ENCODE data around the gene SMURF1. TPM values are rescaled to one million over a fixed set of nuclear protein-coding genes. Genes with fewer than 3 reads are reported as not detected.
A peak's percentile ranks its signal among the peaks of the same experiment; 100 is the strongest.

SMURF1 gene
- total RNA-seq, 1 experiment from 2014 or later, result 19.7 TPM

GRCh38 chr7:99002148-99002826 lies 141.6 kb downstream of the SMURF1 start:
- peak; percentile 12 for DNase-seq
- Histone ChIP-seq H3K4me3 (ENCODE audit: insufficient read depth, low read depth, low read length) (no peak overlapping the region), H3K27me3 (ENCODE audit: control insufficient read depth, insufficient read depth, low read length) (no peaks in the 10 kb centered on the region), H3K36me3 (replicated peaks; ENCODE audit: control insufficient read depth, insufficient read depth, low read length) (peaks cover 33% of the 10 kb centered on the region)

DNA sequence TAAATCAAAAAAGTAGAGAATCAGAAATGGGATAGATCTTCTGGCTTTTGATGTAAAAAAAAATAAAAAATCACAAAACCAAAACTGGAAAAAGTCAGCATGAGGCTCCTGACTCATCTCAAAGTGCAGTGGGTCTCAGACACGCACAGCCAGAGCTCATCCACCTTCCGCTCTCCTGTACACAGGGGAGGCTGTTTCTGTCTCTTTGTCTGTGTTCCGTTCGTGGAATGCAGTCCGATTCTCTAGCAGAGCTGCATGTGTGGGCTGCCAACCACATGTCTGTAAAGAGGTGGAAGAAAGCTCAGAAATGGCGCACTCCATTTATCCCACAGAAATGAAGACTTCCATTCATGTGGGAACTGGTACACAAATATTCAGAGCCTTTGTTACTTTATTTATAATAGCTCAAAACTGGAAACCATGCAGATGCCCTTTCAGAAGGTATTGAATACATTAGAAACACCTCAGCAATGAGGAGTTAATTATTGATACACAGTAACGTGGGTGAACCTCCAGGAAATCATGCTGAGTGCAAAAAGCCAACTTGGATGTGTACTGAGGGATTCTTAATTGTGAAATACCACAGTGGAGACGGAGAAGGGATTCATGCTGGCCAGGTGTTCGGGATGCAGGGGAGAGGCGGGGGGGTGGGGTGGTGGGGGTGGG lies 142.3 kb downstream of the SMURF1 start:
- Histone ChIP-seq H3K27me3 (ENCODE audit: control insufficient read depth, insufficient read depth, low read length) (no peaks in the 10 kb centered on the region), H3K36me3 (replicated peaks; ENCODE audit: control insufficient read depth, insufficient read depth, low read length) (peaks cover 29% of the 10 kb centered on the region), H3K4me3 (ENCODE audit: insufficient read depth, low read depth, low read length) (no peak overlapping the region)
- DNase-seq, result peak; percentile 24

DNA sequence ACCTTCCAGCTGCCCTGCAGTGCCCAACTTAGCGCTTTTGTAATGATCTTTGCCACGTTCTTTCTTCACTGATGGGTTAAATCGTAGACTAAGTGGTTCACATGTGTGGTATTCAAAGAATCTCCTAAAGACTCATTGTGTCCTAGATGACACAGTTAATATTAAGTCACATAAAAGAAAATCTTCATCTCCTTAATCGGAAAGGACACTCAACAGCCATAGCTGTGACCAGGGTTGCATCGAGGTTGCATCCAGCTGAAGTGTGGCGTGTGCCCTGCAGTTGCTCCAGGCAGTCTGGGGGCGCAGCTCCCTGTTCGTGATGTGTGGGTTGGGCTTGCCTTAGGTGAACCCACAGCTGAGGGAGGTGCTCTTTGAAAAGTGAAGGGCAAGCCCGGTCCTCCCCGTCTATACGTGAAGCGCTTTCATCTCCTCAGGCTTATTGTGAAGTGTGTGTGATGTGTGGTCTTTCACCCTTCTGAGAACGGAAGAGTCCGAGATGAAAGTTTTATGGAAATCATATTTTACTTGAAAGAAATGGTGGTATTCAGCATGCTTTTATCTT lies 142.9 kb downstream of the SMURF1 start:
- H3K4me3 ChIP-seq (ENCODE audit: insufficient read depth, low read depth, low read length), result no peak overlapping the region
- DNase-seq, result peak; percentile 11
- no peaks in the 10 kb centered on the region for H3K27me3 ChIP-seq (ENCODE audit: control insufficient read depth, insufficient read depth, low read length)
- peaks cover 27% of the 10 kb centered on the region for H3K36me3 ChIP-seq (replicated peaks; ENCODE audit: control insufficient read depth, insufficient read depth, low read length)

GRCh38 chr7:99000196-99000903 lies 143.6 kb downstream of the SMURF1 start:
- H3K4me3 ChIP-seq (ENCODE audit: insufficient read depth, low read depth, low read length), result no peak overlapping the region
- peaks cover 28% of the 10 kb centered on the region for H3K36me3 ChIP-seq (replicated peaks; ENCODE audit: control insufficient read depth, insufficient read depth, low read length)
- no peaks in the 10 kb centered on the region for H3K27me3 ChIP-seq (ENCODE audit: control insufficient read depth, insufficient read depth, low read length)
- peak; percentile 30 for DNase-seq

- no peak overlapping the region for H3K4me3 ChIP-seq (ENCODE audit: insufficient read depth, low read depth, low read length)
- H3K27me3 ChIP-seq (ENCODE audit: control insufficient read depth, insufficient read depth, low read length), result no peaks in the 10 kb centered on the region
- H3K36me3 ChIP-seq (replicated peaks; ENCODE audit: control insufficient read depth, insufficient read depth, low read length), result peaks cover 25% of the 10 kb centered on the region
- no peak for DNase-seq
Measured at GRCh38 chr7:98998821-98999725, 144.8 kb downstream of the SMURF1 start.

- Histone ChIP-seq H3K36me3 (replicated peaks; ENCODE audit: control insufficient read depth, insufficient read depth, low read length) (peaks cover 30% of the 10 kb centered on the region), H3K4me3 (ENCODE audit: insufficient read depth, low read depth, low read length) (no peak overlapping the region)
Measured at GRCh38 chr7:98997846-98998245, 146.1 kb downstream of the SMURF1 start.

DNA sequence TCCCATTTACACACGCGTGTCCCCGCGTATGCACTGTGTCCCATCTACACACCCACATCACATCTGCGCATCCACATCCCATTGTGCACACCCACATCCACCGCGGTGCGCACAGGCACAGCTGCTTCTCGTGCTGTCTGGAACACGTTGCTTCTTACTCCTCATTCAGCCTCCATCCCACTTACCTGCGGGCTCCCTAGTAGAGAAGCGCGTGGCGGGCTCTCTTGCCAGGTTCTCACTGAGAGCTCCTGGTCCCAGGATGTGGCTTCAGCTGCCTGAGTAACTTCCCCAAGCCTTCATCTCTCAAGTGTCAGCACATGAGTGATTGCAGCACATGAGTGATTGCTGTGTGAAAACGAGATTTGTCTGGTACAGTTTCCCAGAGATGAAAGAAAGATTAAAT lies 147.8 kb downstream of the SMURF1 start:
- H3K4me3 ChIP-seq (ENCODE audit: insufficient read depth, low read depth, low read length), result no peak overlapping the region
- no peaks in the 10 kb centered on the region for H3K27me3 ChIP-seq (ENCODE audit: control insufficient read depth, insufficient read depth, low read length)
- no peak for DNase-seq
- peaks cover 34% of the 10 kb centered on the region for H3K36me3 ChIP-seq (replicated peaks; ENCODE audit: control insufficient read depth, insufficient read depth, low read length)

More at GRCh38 chr7:98997846-98998245, 146.1 kb downstream of the SMURF1 start:
- H3K27me3 ChIP-seq (ENCODE audit: control insufficient read depth, insufficient read depth, low read length), result no peaks in the 10 kb centered on the region
- DNase-seq, result no peak

DNA sequence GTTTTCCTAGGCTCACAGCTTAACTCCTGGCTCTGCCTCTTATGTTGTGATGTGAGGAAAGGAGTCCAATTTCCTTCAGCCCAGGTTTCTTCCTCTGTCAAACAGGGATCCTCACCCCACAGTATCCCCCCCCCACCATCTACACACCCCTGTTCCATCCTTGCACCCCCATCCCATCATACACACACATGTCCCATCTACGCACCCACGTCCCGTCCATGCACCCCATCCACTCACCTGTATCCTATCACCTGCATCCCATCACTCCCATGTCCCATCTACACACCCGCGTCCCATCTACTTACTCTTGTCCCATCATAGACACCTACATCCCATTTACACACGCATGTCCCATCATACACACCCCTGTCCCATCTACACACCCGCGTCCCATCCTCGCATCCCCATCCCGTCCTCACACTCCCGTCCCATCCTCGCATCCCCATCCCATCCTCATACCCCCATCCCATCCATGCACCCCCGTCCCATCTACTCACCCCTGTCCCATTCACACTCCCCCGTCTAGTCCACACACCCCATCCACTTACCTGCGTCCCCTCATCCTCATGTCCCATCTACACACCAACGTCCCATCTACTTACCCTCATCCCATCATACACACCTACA lies 148.3 kb downstream of the SMURF1 start:
- H3K36me3 ChIP-seq (replicated peaks; ENCODE audit: control insufficient read depth, insufficient read depth, low read length), result peaks cover 36% of the 10 kb centered on the region
- no peaks in the 10 kb centered on the region for H3K27me3 ChIP-seq (ENCODE audit: control insufficient read depth, insufficient read depth, low read length)
- H3K4me3 ChIP-seq (ENCODE audit: insufficient read depth, low read depth, low read length), result no peak overlapping the region
- DNase-seq, result no peak

DNA sequence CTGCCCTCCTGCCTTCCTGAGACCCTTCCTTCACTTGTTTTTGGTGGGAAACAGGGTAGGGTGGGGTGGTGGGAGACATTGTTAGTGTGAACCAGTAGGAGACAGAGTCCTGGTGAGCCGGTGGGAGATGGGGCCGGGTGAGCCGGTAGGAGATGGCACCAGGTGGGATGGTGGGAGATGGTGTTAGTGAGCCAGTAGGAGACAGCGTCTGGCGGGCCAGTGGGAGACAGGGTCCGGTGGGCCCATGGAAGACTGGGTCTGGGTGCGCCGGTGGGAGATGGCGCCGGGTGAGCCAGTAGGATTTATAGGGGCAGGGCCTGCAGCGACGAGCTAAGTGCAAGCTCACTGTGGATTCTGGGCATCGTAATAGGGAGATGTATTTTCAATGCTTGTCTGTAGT lies 148.8 kb downstream of the SMURF1 start:
- no peak overlapping the region for H3K4me3 ChIP-seq (ENCODE audit: insufficient read depth, low read depth, low read length)
- no peaks in the 10 kb centered on the region for H3K27me3 ChIP-seq (ENCODE audit: control insufficient read depth, insufficient read depth, low read length)
- DNase-seq, result no peak
- peaks cover 36% of the 10 kb centered on the region for H3K36me3 ChIP-seq (replicated peaks; ENCODE audit: control insufficient read depth, insufficient read depth, low read length)

- H3K27me3 ChIP-seq (ENCODE audit: control insufficient read depth, insufficient read depth, low read length), result no peaks in the 10 kb centered on the region
- no peak for DNase-seq
- H3K4me3 ChIP-seq (ENCODE audit: insufficient read depth, low read depth, low read length), result no peak overlapping the region
- H3K36me3 ChIP-seq (replicated peaks; ENCODE audit: control insufficient read depth, insufficient read depth, low read length), result peaks cover 37% of the 10 kb centered on the region
Measured at GRCh38 chr7:98994046-98994944, 149.6 kb downstream of the SMURF1 start.

DNA sequence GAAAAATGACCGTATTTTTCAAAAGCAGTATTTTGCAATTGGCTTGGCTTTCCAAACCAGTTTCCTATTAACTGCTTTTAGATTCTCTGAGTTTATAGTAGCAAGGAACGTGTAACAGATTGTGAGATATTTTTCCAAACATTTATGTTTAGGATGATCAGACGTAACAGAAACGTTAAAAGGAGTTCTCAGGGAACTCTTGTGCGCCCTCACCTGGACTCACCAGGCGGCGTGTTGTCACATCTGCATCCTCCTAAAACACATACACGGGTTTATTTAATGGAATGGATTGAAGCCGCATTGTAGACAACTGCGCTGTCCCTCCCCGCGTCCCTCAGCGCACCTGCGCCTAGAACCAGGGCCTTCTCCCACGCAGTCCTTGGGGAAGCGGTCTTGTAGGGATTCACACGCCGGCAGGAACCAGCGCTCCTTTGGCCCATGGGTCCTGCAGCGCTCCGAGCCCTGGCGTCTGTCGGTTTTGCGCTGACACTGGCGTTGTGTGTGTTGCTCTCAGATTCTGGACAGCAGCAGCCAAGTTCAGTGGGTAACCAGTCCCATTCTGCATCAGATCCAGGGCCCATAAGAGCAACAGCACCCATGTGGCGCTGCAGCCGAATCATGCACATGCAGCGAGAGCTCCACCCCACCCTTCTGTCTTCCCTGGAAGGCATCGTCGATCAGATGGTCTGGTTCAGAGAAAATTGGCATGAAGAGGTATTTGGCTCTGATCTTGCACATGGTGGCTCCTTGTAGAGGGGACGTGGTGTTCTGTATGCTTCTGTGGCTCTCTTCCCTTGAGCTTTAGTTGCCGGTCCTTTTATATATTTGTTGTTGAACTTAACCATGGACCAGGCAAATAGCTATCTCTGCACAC lies 150.6 kb downstream of the SMURF1 start:
- Histone ChIP-seq H3K4me3 (ENCODE audit: insufficient read depth, low read depth, low read length) (no peak overlapping the region), H3K27me3 (ENCODE audit: control insufficient read depth, insufficient read depth, low read length) (no peaks in the 10 kb centered on the region), H3K36me3 (replicated peaks; ENCODE audit: control insufficient read depth, insufficient read depth, low read length) (peaks cover 40% of the 10 kb centered on the region)
- DNase-seq, result peak; percentile 72

DNA sequence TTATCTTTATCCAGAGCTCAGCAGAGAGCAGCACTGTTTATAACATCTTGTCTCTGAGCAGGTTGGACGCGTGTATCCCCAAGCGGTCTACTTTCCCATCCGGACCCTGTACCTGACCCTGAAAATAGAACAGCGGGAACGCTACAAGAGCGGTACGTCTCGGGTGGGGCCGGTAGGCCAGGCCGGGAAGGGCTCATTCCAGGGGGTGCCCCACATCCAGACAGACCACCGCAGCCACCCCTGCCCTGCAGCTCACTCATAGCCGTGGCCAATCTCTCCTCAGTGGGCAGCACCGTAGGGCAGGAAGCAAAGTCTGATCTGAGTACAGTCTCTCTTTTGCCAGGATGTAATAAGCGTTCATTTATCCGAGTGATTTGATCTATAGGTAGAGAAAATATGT lies 151.8 kb downstream of the SMURF1 start:
- no peak for DNase-seq
- H3K27me3 ChIP-seq (ENCODE audit: control insufficient read depth, insufficient read depth, low read length), result no peaks in the 10 kb centered on the region
- H3K4me3 ChIP-seq (ENCODE audit: insufficient read depth, low read depth, low read length), result no peak overlapping the region
- H3K36me3 ChIP-seq (replicated peaks; ENCODE audit: control insufficient read depth, insufficient read depth, low read length), result peaks cover 38% of the 10 kb centered on the region
